Natural killer cell (primary cell): ENCODE data around the gene DHH. TPM values are rescaled to one million over a fixed set of nuclear protein-coding genes. Genes with fewer than 3 reads are reported as not detected.
A peak's percentile ranks its signal among the peaks of the same experiment; 100 is the strongest.

Experiments used
- ATAC-seq, 3 donors: fragments of 150-1000 bp in 2 of 3; fragments of 200-7000 bp in 1 of 3; cut with Tn5 transposase; 1 replicate in 1 of 3; 2 replicates in 2 of 3; pipeline ENCODE4 v1.10.0; 2021; ENCODE audit warnings: mild to moderate bottlenecking in 2 of 3, moderate library complexity in 2 of 3
- DNase-seq, 2 donors: peaks; one replicate each; pipeline versions ENCODE4 v3.0.0 to v3.0.0-alpha.2; 2013 to 2021; ENCODE audit warnings: mixed read lengths in 1 of 2
- H3K27ac ChIP-seq: one replicate; pipeline ENCODE4 v1.5.1; 2013; ENCODE audit warnings: mild to moderate bottlenecking, low read length
- H3K27me3 ChIP-seq: one replicate; pipeline ENCODE4 v1.6.1; 2013; ENCODE audit warnings: low read length; ENCODE audit not compliant: control insufficient read depth, insufficient read depth
- H3K36me3 ChIP-seq: one replicate; pipeline ENCODE4 v1.6.1; 2013; ENCODE audit warnings: low read length; ENCODE audit not compliant: control insufficient read depth, insufficient read depth
- H3K4me1 ChIP-seq: one replicate; pipeline ENCODE4 v1.6.1; 2013; ENCODE audit warnings: low read length; ENCODE audit not compliant: control insufficient read depth, insufficient read depth
- H3K4me3 ChIP-seq: one replicate; pipeline ENCODE4 v1.5.1; 2013; ENCODE audit warnings: low read length
- H3K9me3 ChIP-seq: one replicate; pipeline ENCODE4 v1.6.1; 2013; ENCODE audit warnings: low read length; ENCODE audit not compliant: control insufficient read depth, insufficient read depth
- H3K27ac Mint-ChIP-seq, 2 donors: one replicate each; pipeline ENCODE4 v1.8.0; 2022; ENCODE audit warnings: mild to moderate bottlenecking in 2 of 2, mixed read lengths in 2 of 2, moderate library complexity in 1 of 2
- H3K27me3 Mint-ChIP-seq, 2 donors: one replicate each; pipeline ENCODE4 v1.8.0; 2022; ENCODE audit warnings: low read depth in 2 of 2, mixed read lengths in 2 of 2
- H3K36me3 Mint-ChIP-seq: one replicate; pipeline ENCODE4 v1.8.0; 2022; ENCODE audit warnings: mixed read lengths
- H3K4me1 Mint-ChIP-seq, 2 donors: one replicate each; pipeline ENCODE4 v1.8.0; 2022; ENCODE audit warnings: mixed read lengths in 2 of 2
- H3K4me3 Mint-ChIP-seq: one replicate; pipeline ENCODE4 v1.8.0; 2022; ENCODE audit warnings: mild to moderate bottlenecking, moderate library complexity, mixed read lengths
- H3K9me3 Mint-ChIP-seq, 2 donors: one replicate each; pipeline ENCODE4 v1.8.0; 2022; ENCODE audit warnings: mixed read lengths in 2 of 2
- WGBS: methylation state at CpG from one replicate; pipeline ENCODE4 v1.1.7; 2013; ENCODE audit warnings: missing lambda C conversion rate; ENCODE audit not compliant: insufficient coverage; 5-methylcytosine and 5-hydroxymethylcytosine counted together
- intact Hi-C: fragments of 100-400 bp; cut with micrococcal nuclease; formaldehyde crosslinking; loops from one replicate; pipeline ENCODE4 v1.14.2; 2022
- total RNA-seq, 4 donors: library from RNA; stranded (reverse); fragments of 120-200 nt in 1 of 4; gene quantifications; one replicate each; pipeline versions ENCODE4 v1.2.3 to v1.2.4, GENCODE V29; 2013 to 2022
- TF ChIP-seq, protein P1 (sequence below): fragments of 200-600 bp; IDR thresholded peaks from one replicate; pipeline ENCODE4 v1.8.0; 2022; ENCODE audit warnings: antibody characterized with exemption

DHH gene
- total RNA-seq, 3 donors from 2014 or later (not counting 1 experiment from before 2014, with no cell fraction given), result 0.39 to 0.80 (median 0.45) TPM

DNA sequence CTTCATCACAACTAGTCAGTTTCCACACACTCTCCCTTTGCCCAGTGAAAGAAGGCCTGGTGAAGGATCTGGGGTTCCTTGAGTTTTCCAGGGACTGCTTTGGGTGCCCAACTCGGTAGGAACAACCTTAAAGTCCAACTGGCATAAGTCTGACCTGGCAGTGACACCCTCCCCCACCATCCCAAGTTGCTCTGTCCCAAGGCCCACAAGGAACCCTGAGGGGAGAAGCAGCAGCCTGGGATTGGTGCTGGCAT is 35.6 kb downstream of the DHH start:
- H3K27me3 ChIP-seq, result no peaks in the 10 kb centered on the region
- H3K4me3 ChIP-seq, result peak overlapping the region; percentile 68
- Mint-ChIP-seq H3K27ac (peak overlapping the region; percentile 81 to 85), H3K4me1 (peaks cover 63 to 67% of the 10 kb centered on the region in 2 donors), H3K4me3 (peak overlapping the region; percentile 91), H3K36me3 (no peaks in the 10 kb centered on the region), H3K9me3 (no peaks in the 10 kb centered on the region), H3K27me3 (no peaks in the 10 kb centered on the region)
- H3K36me3 ChIP-seq, result peaks cover 13% of the 10 kb centered on the region
- 0% methylated on average over 1 of the region's 1 CpG for WGBS
- TF ChIP-seq, protein P1, sequence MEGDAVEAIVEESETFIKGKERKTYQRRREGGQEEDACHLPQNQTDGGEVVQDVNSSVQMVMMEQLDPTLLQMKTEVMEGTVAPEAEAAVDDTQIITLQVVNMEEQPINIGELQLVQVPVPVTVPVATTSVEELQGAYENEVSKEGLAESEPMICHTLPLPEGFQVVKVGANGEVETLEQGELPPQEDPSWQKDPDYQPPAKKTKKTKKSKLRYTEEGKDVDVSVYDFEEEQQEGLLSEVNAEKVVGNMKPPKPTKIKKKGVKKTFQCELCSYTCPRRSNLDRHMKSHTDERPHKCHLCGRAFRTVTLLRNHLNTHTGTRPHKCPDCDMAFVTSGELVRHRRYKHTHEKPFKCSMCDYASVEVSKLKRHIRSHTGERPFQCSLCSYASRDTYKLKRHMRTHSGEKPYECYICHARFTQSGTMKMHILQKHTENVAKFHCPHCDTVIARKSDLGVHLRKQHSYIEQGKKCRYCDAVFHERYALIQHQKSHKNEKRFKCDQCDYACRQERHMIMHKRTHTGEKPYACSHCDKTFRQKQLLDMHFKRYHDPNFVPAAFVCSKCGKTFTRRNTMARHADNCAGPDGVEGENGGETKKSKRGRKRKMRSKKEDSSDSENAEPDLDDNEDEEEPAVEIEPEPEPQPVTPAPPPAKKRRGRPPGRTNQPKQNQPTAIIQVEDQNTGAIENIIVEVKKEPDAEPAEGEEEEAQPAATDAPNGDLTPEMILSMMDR, result no peak
- intact Hi-C loops, result no loop called here
- ATAC-seq, result no peak
- no peak for DNase-seq
- H3K4me1 ChIP-seq, result peaks cover 55% of the 10 kb centered on the region
- H3K9me3 ChIP-seq, result no peaks in the 10 kb centered on the region
- peak overlapping the region; percentile 58 for H3K27ac ChIP-seq

DNA sequence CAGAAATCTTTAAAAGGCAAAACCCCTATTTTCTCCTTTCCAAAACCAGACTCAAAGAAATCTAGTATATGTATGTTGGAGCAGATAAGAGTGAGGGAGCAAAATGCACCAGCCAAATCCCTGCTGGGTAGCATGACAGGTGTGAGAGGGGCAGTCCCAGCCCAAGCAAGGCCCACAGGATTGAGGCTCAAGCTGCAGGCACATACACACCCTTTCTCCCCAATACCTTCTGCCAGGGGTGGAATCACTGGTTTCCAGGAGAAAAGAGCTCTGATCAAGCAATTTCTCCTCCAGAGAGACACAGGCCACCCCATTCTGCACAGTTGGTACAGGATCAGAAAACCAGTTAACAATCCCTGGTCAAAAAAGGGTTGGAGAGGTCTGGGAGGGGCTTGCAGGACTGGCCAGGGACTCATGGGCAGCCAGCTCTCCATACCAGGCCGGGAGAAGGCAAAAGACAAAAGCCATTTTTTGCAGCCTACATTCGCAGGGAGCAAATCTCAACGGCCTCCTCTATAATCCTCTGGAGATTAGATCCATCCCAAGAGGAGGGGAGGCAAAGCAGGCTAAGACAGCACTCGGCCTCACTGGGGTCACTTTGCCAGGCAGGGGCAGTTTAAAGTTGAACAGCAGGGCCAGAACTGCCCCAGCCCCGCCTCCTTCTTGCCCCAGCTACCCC is 36.1 kb downstream of the DHH start:
- H3K36me3 ChIP-seq, result peaks cover 18% of the 10 kb centered on the region
- ATAC-seq, result no peak
- peak overlapping the region; percentile 91 for H3K4me3 Mint-ChIP-seq
- H3K9me3 Mint-ChIP-seq, result no peaks in the 10 kb centered on the region
- H3K4me1 ChIP-seq, result peaks cover 55% of the 10 kb centered on the region
- no peaks in the 10 kb centered on the region for H3K27me3 Mint-ChIP-seq
- no peaks in the 10 kb centered on the region for H3K9me3 ChIP-seq
- no peak overlapping the region for H3K27ac ChIP-seq
- no peaks in the 10 kb centered on the region for H3K27me3 ChIP-seq
- peak overlapping the region; percentile 81 to 85 for H3K27ac Mint-ChIP-seq
- peaks cover 59 to 68% of the 10 kb centered on the region in 2 donors for H3K4me1 Mint-ChIP-seq
- intact Hi-C loops, result no loop called here
- TF ChIP-seq, protein P1, result no peak
- no peaks in the 10 kb centered on the region for H3K36me3 Mint-ChIP-seq
- peak overlapping the region; percentile 68 for H3K4me3 ChIP-seq
- 7% methylated on average over 5 of the region's 5 CpGs for WGBS
- DNase-seq, result no peak

DNA sequence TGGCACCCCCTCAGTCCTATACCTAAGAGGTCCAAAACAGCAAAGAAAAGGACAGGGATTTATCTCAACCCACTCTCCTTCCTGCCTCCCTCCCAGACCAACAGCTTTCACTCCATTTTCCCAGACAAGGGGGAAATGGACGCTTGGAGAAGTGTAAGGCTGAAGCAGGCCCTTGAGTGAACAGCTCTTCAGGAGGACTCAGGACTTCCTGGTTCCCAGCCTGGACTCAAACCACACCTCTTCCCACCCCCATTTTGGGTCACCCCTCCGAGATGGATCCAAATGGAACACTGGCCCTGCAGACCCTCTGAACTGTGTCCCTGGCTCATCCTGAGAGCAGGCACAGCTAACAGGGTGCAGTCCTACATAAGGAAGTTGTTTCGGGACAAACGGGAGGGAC is 36.7 kb downstream of the DHH start:
- Histone ChIP-seq H3K27ac (peak overlapping the region; percentile 10), H3K36me3 (peaks cover 24% of the 10 kb centered on the region), H3K4me3 (peak overlapping the region; percentile 68), H3K4me1 (peaks cover 55% of the 10 kb centered on the region), H3K27me3 (no peaks in the 10 kb centered on the region), H3K9me3 (no peaks in the 10 kb centered on the region)
- ATAC-seq (no peak), DNase-seq (peak in 1 of 2 donors; percentile 33)
- TF ChIP-seq, protein P1, result no peak
- intact Hi-C loops, result no loop called here
- Mint-ChIP-seq H3K27me3 (no peaks in the 10 kb centered on the region), H3K9me3 (no peaks in the 10 kb centered on the region), H3K4me1 (peaks cover 59 to 72% of the 10 kb centered on the region in 2 donors), H3K4me3 (peak overlapping the region; percentile 91), H3K27ac (peak overlapping the region; percentile 81 to 85), H3K36me3 (no peaks in the 10 kb centered on the region)
- 7% methylated on average over 4 of the region's 4 CpGs for WGBS
